ENCODE measurements around the gene TTK.

Gene TTK

GRCh38 chr6:80003826-80004172 lies 650 bp upstream of the TTK start:
- TF ChIP-seq CTCF (IDR thresholded peaks at IDR 0.05): no peak

- TF ChIP-seq CTCF (IDR thresholded peaks at IDR 0.05): no peak
Measured at GRCh38 chr6:80005406-80005805, 957 bp downstream of the TTK start.

GRCh38 chr6:80006541-80006940 lies 2.1 kb downstream of the TTK start:
- no peak for TF ChIP-seq CTCF (IDR thresholded peaks at IDR 0.05)

- no peak for TF ChIP-seq CTCF (IDR thresholded peaks at IDR 0.05)
Measured at GRCh38 chr6:80009531-80009930, 5.1 kb downstream of the TTK start.

- TF ChIP-seq CTCF (IDR thresholded peaks at IDR 0.05): no peak
Measured at GRCh38 chr6:80010288-80010687, 5.8 kb downstream of the TTK start.

GRCh38 chr6:80015839-80016435 lies 11.5 kb downstream of the TTK start:
- no peak for TF ChIP-seq CTCF (IDR thresholded peaks at IDR 0.05)

GRCh38 chr6:80020381-80021120 lies 16.1 kb downstream of the TTK start:
- no peak for TF ChIP-seq CTCF (IDR thresholded peaks at IDR 0.05)

Data from LNCAP (cell line).